Chondrocyte (in vitro differentiated cells): ENCODE data around the gene RECQL5. TPM values are rescaled to one million over a fixed set of nuclear protein-coding genes. Genes with fewer than 3 reads are reported as not detected.

Experiments used
- DNase-seq: peaks from one replicate; pipeline ENCODE4 v3.0.0; 2021; ENCODE audit warnings: mixed read lengths, low spot score
- H3K27ac Mint-ChIP-seq: one replicate; pipeline ENCODE4 v1.8.0; 2021; ENCODE audit warnings: mild to moderate bottlenecking, moderate library complexity, mixed read lengths; ENCODE audit not compliant: unreplicated experiment
- H3K27me3 Mint-ChIP-seq: 2 replicates; pipeline ENCODE4 v1.8.0; 2021; ENCODE audit warnings: low read depth, mixed read lengths
- H3K36me3 Mint-ChIP-seq: 2 replicates; pipeline ENCODE4 v1.8.0; 2021; ENCODE audit warnings: low read depth, mixed read lengths
- H3K4me1 Mint-ChIP-seq: 2 replicates; pipeline ENCODE4 v1.8.0; 2021; ENCODE audit warnings: low read depth, mild to moderate bottlenecking, mixed read lengths
- H3K4me3 Mint-ChIP-seq: one replicate; pipeline ENCODE4 v1.8.0; 2021; ENCODE audit warnings: mild to moderate bottlenecking, moderate library complexity, mixed read lengths; ENCODE audit not compliant: unreplicated experiment
- H3K9me3 Mint-ChIP-seq: 2 replicates; pipeline ENCODE4 v1.8.0; 2021; ENCODE audit warnings: low read depth, mixed read lengths
- total RNA-seq: library from RNA; stranded (reverse); gene quantifications from 3 replicates; pipeline ENCODE4 v1.2.1, GENCODE V29; 2021
- TF ChIP-seq, protein P1 (sequence below): fragments of 200-600 bp; sonication (generic); IDR thresholded peaks from 2 replicates; pipeline ENCODE4 v1.5.0; 2021; ENCODE audit warnings: antibody characterized with exemption, mild to moderate bottlenecking, moderate library complexity

The RECQL5 gene
- total RNA-seq, 1 donor from 2014 or later: 20.4 TPM

DNA sequence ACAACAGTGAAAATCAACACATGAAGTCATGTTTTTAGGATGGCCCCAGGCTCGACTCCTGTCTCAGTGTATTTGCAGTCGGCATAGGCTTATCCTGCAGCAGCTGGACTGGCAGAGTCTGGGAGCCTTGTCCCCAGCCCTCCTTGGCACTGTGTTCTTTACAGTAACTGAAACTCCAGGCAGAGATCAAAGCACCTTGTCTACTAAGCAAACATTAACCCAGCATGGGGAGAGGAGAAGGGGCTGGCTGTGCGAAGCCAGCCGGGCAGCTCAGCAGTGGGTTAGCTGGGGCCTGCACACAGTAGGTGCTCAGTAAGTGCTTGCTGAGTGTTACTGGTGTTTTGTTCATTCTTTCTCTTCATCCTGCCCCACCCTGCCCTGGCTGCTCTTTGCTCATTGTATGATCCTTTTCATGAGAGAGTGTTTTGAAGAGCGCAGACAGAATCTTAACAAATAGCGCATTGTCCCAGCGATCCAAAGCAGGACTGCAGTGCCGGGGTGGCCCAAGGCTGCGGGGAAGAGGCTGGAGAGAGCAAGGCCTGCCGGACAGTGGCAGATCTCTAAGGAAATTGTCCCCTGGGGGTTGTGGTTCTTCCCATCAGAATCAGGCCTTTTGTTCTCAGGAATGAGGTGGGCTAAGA, 30.8 kb upstream of the RECQL5 start:
- H3K36me3 Mint-ChIP-seq: peaks cover 27% of the 10 kb centered on the region
- TF ChIP-seq, protein P1, sequence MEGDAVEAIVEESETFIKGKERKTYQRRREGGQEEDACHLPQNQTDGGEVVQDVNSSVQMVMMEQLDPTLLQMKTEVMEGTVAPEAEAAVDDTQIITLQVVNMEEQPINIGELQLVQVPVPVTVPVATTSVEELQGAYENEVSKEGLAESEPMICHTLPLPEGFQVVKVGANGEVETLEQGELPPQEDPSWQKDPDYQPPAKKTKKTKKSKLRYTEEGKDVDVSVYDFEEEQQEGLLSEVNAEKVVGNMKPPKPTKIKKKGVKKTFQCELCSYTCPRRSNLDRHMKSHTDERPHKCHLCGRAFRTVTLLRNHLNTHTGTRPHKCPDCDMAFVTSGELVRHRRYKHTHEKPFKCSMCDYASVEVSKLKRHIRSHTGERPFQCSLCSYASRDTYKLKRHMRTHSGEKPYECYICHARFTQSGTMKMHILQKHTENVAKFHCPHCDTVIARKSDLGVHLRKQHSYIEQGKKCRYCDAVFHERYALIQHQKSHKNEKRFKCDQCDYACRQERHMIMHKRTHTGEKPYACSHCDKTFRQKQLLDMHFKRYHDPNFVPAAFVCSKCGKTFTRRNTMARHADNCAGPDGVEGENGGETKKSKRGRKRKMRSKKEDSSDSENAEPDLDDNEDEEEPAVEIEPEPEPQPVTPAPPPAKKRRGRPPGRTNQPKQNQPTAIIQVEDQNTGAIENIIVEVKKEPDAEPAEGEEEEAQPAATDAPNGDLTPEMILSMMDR: no peak
- no peak for DNase-seq
- no peaks in the 10 kb centered on the region for H3K27me3 Mint-ChIP-seq
- H3K27ac Mint-ChIP-seq: peak overlapping the region; percentile 38
- H3K9me3 Mint-ChIP-seq: no peaks in the 10 kb centered on the region
- H3K4me3 Mint-ChIP-seq: peak overlapping the region; percentile 7
- peaks cover 79% of the 10 kb centered on the region for H3K4me1 Mint-ChIP-seq

DNA sequence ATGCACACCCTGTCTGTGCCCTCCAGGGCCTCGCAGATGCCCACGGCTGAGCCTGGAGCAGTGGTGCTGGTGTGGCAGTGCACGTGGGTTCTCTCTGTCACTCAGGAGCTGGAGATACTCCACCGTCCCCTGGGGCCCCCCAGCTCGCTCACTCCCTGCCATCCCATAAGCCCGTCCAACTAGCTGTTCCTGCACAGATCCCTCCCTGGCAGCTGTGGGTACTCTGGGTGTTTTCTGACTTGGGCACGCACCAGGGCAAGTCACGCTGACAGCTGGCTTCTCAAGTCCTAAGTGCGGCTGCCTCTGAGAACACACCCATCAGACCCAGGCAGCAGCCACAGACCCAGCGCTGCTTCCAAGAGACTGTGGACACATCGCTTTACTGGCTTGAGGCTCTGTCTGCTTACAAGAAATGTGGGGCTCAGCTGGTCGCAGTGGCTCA, 28.9 kb upstream of the RECQL5 start:
- Mint-ChIP-seq H3K36me3 (peaks cover 19% of the 10 kb centered on the region), H3K27ac (peak overlapping the region; percentile 33)
- TF ChIP-seq, protein P1: no peak

DNA sequence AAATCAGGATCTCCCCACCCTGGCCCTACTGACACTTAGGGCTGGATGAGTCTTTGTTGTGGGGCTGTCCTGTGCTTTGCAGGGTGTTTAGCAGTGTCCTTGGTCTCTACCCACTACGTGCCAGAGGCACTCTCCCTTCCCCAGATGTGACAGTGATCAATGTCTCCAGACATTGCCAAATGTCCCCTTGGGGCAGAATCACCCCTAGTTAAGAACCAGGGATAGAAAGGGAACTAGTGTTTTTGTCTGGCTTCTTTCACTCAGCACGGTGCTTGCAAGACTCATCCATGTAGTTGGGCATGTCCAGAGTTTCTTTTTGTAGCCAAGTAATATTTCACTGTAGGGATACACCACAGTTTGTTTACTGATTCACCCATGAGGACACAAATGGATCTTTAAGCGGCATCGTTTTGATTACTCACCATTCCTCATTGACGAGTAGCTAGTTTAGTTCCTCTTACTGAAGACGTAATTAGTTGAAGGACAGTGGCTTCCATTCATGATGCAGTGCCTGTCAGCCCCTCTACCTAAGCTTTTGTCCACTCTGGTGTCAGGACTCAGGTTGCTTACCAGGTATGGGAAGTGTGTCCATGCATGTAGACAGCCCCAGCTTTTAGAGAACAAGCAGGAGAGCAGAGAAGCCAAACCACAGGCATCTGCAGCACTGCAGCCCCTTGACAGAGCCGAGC, 28.3 kb upstream of the RECQL5 start:
- Mint-ChIP-seq H3K4me3 (no peak overlapping the region), H3K4me1 (peaks cover 88% of the 10 kb centered on the region), H3K27ac (peak overlapping the region; percentile 95), H3K9me3 (no peaks in the 10 kb centered on the region), H3K27me3 (no peaks in the 10 kb centered on the region), H3K36me3 (peaks cover 15% of the 10 kb centered on the region)
- DNase-seq: no peak
- TF ChIP-seq, protein P1: no peak

More for the DNA sequence above, 28.9 kb upstream of the RECQL5 start:
- H3K4me1 Mint-ChIP-seq: peaks cover 88% of the 10 kb centered on the region
- no peak for DNase-seq
- no peaks in the 10 kb centered on the region for H3K27me3 Mint-ChIP-seq
- H3K4me3 Mint-ChIP-seq: no peak overlapping the region
- no peaks in the 10 kb centered on the region for H3K9me3 Mint-ChIP-seq

- Mint-ChIP-seq H3K36me3 (peaks cover 14% of the 10 kb centered on the region), H3K4me1 (peaks cover 83% of the 10 kb centered on the region), H3K4me3 (peak overlapping the region; percentile 24), H3K27ac (peak overlapping the region; percentile 95), H3K27me3 (no peaks in the 10 kb centered on the region), H3K9me3 (no peaks in the 10 kb centered on the region)
- DNase-seq: no peak
- TF ChIP-seq, protein P1: peak; percentile 9
Measured at GRCh38 chr17:75694536-75694935, 27.6 kb upstream of the RECQL5 start.

GRCh38 chr17:75693500-75694481, 26.8 kb upstream of the RECQL5 start:
- H3K27ac Mint-ChIP-seq: peak overlapping the region; percentile 95
- peaks cover 85% of the 10 kb centered on the region for H3K4me1 Mint-ChIP-seq
- peaks cover 13% of the 10 kb centered on the region for H3K36me3 Mint-ChIP-seq
- H3K9me3 Mint-ChIP-seq: no peaks in the 10 kb centered on the region
- peak; percentile 97 for DNase-seq
- H3K27me3 Mint-ChIP-seq: no peaks in the 10 kb centered on the region
- H3K4me3 Mint-ChIP-seq: peak overlapping the region; percentile 26
- TF ChIP-seq, protein P1: peak; percentile 61
